GM19043 (cell line): ENCODE data around the gene TULP1.
"Not testable (repeated sequence)": the region's sequence is repeated elsewhere in the genome, so short reads cannot be mapped to it uniquely, and the experiment has no call there.

Experiments
- ATAC-seq: cut with Tn5 transposase; IDR thresholded peaks from one replicate; pipeline ENCODE4 v1.9.1; 2021; ENCODE audit warnings: low read depth; ENCODE audit not compliant: unreplicated experiment

The TULP1 gene

DNA sequence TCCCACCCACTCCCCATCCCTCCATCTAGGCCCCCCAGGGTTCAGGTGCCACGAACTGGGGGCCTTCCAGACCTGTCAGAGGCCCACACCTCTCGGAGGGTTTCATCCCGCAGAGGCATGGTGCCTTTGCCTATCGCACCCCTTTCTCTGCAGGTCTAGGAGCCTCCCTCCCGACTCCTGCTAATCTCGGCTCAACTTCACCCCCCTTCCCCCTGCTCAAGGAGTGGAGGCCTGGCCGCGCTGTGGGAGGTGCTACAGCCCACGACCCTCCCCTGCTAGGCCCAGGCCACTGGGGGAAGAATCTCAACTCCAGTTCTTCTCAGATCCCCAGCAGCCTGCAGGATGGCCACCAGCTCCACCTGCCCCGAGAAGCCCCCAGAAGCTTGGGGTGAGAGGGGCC, at the start of gene TULP1:
TULP1 (minus strand) TSS at position 157 of the 400 bp plus-strand sequence; CDS start at position 119, 38 bp downstream.
- ATAC-seq = no peak

- no peak for ATAC-seq
These were observed 49.4 kb upstream of the TULP1 start for GRCh38 chr6:35562060-35562459.

GRCh38 chr6:35561113-35561512, 48.4 kb upstream of the TULP1 start:
- ATAC-seq = no peak

DNA sequence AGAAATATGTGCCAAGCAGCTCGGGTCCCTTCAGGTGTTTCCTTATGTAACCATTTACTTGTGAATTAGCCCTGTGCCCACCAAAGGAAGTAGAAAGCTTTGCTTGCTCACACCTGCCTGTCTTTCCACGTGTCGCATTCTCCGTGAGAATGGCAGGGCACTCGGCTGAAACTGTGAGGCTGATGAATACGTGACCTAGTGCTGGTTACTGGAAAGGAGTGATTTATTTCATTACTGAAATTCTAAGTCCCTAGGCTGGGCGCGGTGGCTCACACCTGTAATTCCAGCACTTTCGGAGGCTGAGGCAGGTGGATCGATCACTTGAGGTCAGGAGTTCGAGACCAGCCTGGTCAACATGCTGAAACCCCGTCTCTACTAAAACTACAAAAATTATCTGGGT, 45.9 kb upstream of the TULP1 start:
- ATAC-seq = no peak

DNA sequence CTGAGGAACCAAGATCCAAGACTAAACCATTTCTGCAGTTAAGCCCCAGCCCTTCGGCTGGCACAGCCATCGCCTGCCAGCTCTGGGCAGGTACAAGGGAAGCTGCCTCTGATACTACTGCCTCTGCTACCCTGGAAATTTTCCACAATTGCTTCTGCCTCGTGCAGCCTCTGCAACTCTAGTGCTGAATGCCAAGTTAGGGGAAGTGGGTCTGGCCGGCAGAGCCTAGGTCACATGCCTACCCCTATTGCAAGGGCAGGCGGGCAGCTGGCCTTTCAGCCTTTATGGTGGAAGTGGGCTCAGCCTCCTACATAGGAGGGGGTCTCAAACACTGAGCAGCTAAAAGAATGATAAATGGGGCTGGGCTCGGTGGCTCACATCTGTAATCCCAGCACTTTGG, 44.5 kb upstream of the TULP1 start:
- no peak for ATAC-seq

DNA sequence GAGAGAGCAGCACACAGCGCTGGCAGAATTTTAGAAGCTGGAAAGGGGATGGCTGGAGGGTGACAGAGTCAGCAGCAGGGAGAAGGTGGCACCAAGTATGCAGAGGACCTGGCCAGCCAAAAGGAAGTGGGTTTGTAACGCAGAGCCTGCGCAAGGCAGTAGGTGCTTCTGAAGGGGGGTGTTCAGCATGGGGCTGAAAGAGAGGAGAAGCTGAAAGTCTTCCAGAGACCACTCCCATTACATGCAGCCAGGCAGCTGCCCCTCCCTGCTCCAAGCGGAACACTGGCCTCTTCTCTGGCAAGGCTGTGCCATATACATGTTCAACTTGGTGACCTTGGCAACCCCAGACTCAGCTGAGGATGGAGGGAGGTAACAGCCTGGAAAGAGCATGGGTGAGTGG, 42.1 kb upstream of the TULP1 start:
- ATAC-seq = no peak

DNA sequence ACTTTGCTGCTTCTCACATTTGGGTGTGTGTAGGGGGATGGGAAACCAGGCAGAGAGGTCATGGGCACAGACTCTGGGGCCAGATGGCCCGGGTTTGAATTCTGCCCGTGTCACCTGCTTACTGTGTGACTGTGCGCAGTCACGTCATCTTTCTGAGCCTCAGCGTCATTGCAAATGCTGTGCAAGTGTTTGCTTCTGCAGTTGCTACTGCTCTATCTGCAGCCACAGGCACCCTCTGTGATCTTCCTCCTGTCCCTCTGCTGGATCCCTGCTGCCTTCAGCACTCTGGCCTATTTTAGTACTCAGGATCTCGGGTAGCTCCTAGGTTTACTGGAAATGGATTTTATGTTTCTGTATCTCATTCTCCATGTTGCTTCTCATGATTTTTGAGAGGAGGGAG, 40.6 kb upstream of the TULP1 start:
- no peak for ATAC-seq

GRCh38 chr6:35552285-35552917, 39.7 kb upstream of the TULP1 start:
- ATAC-seq = no peak

GRCh38 chr6:35550437-35550836, 37.7 kb upstream of the TULP1 start:
- ATAC-seq = no peak

DNA sequence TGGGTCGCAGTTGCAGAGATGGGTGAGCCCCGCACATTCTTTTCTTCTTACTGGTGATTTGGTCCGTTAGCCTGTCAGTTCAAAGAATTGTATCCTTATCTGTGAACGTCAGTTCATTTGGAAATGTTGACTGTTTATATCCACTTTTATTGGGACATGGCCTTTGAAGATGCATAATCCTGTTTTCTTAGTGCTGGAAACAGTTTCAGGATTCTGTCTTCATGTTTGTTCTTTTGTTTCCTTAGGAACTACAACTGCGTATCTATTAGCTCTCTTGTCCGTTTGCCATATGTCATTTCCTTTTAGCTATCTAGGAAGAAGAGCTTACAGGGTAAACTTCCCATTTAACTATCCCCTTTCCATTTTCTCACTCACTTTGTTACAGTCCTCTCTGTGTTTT, 35.0 kb upstream of the TULP1 start:
- ATAC-seq = no peak

- no peak for ATAC-seq
These were observed 32.2 kb upstream of the TULP1 start for GRCh38 chr6:35544769-35545361.

DNA sequence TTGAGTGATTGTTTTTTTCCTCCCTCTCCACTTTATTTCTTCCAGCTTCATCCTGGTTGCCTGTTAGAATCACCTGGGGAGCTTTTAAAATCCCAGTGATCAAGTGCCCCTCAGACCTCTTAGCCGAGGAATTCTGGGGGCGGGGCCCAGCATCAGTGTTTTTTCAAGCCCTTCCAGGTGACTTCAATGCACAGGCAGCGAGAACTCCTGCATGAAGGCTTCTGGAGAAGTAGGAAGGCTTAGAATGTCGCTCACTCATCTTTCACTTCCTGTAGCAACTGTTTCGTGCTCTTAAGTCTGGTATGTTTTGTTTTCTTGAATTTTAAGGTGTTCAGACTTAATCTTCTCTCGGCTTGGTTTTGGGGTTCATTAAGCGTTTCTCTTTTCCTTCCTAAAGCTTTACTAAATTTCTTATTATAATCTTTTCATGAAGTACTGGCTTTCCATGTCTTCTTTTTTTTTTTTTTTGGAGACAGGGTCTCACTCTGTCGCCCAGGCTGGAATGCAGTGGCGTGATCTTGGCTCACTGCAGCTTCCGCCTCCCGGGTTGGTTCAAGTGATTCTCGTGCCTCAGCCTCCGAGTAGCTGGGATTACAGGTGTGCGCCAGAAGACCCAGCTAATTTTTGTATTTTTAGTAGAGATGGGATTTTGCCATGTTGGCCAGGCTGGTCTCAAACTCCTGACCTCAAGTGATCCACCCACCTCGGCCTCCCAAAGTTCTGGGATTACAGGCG, 30.9 kb upstream of the TULP1 start:
- no peak for ATAC-seq

GRCh38 chr6:35541836-35542235, 29.1 kb upstream of the TULP1 start:
- ATAC-seq = no peak

GRCh38 chr6:35539223-35539622, 26.5 kb upstream of the TULP1 start:
- ATAC-seq = no peak

GRCh38 chr6:35535847-35536246, 23.2 kb upstream of the TULP1 start:
- ATAC-seq = not testable (repeated sequence)

- no peak for ATAC-seq
These were observed 21.9 kb upstream of the TULP1 start for GRCh38 chr6:35534407-35535170.

DNA sequence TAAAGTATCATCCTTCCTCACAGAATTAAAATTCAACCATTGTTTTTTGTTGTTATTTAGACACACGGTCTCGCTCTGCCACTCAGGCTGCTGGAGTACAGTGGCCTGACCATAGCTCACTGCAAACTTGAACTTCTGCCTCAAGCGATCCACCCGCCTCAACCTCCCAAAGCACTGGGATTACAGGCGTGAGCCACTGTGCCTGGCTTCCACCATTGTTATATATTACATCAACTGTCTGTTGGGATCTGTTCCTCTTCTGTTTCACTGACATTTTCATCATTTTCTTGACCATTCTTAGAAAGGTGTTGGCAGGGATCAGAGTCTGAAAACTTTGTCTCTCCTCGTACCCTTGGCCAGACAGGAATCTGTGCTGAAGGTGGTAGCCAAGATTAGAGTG, 21.3 kb upstream of the TULP1 start:
- no peak for ATAC-seq

- ATAC-seq = no peak
These were observed 19.4 kb upstream of the TULP1 start for GRCh38 chr6:35532126-35532525.

DNA sequence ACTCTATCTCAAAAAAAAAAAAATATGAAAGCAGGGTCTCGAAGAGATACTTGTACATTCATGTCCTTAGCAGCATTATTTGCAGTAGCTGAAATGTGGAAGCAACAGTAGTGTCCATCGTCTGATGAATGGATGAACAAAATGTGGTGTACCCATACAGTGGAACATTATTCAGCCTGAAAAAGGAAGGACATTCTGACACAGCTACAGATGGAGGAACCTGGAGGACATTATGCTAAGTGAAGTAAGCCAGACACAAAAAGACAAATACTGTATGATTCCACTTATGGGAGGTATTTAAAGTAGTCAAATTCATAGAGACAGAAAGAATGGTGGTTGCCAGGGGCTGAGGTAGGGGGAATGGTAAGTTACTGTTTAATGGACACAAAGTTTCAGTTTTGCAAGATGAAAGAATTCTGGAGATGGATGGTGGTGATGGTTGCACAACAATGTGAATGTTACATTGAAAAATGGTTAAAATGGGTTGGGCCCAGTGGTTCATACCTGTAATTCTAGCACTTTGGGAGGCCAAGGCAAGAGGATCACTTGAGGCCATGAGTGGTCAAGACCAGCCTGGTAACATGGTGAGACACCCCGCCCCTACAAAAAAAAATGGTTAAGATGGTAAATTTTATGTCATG, 11.8 kb upstream of the TULP1 start:
- no peak for ATAC-seq
